Breast epithelium (tissue), 4 donors: ENCODE results near the gene L3MBTL2. TPM values are rescaled to one million over a fixed set of nuclear protein-coding genes. Genes with fewer than 3 reads are reported as not detected.
"Not testable (repeated sequence)": the region's sequence is repeated elsewhere in the genome, so short reads cannot be mapped to it uniquely, and the experiment has no call there.

Experiments used
- DNase-seq, 2 donors: peaks; one replicate each; pipeline ENCODE4 v3.0.0-alpha.2; 2019; ENCODE audit warnings: low spot score in 2 of 2
- H3K27ac ChIP-seq, 2 donors: fragments of 200-600 bp; sonication (generic) in 1 of 2; one replicate each; pipeline ENCODE4 v1.5.1; 2016 to 2019; ENCODE audit warnings: mild to moderate bottlenecking in 1 of 2
- H3K27me3 ChIP-seq, 2 donors: fragments of 200-600 bp; sonication (generic) in 1 of 2; one replicate each; pipeline versions ENCODE4 v1.5.1 to v1.6.0; 2017 to 2019; ENCODE audit warnings: control low read depth in 1 of 2, mild to moderate bottlenecking in 1 of 2
- H3K36me3 ChIP-seq: fragments of 200-600 bp; one replicate; pipeline ENCODE4 v1.5.1; 2019
- H3K4me1 ChIP-seq, 2 donors: fragments of 200-600 bp; sonication (generic); one replicate each; pipeline ENCODE4 v1.5.1; 2016 to 2019; ENCODE audit warnings: control low read depth in 1 of 2
- H3K4me3 ChIP-seq, 3 donors: fragments of 200-600 bp; sonication (generic); 1 replicate in 2 of 3; 2 replicates in 1 of 3; pipeline ENCODE4 v1.5.1; 2016 to 2019; ENCODE audit warnings: mild to moderate bottlenecking in 3 of 3, moderate library complexity in 2 of 3
- H3K9me3 ChIP-seq, 2 donors: fragments of 200-600 bp; sonication (generic) in 1 of 2; one replicate each; pipeline ENCODE4 v1.5.1; 2016 to 2019; ENCODE audit warnings: control low read depth in 1 of 2
- POLR2A ChIP-seq: fragments of 450-650 bp; IDR thresholded peaks from one replicate; pipeline ENCODE4 v1.6.1; 2016; ENCODE audit warnings: antibody characterized with exemption, mild to moderate bottlenecking, moderate library complexity
- POLR2AphosphoS5 ChIP-seq, 3 donors: sonication (generic); formaldehyde crosslinking; IDR thresholded peaks; one replicate each; pipeline ENCODE4 v1.6.1; 2017; ENCODE audit warnings: antibody characterized with exemption in 3 of 3
- intact Hi-C: fragments of 100-400 bp; cut with DNase I; formaldehyde crosslinking; loops from one replicate; pipeline ENCODE4 v1.15.1; 2023; ENCODE audit warnings: low total_unique reads
- total RNA-seq, 3 donors: library from RNA; depleted of rRNA; stranded (reverse); fragments of >200 nt; gene quantifications; one replicate each; pipeline ENCODE4 v1.1.0, GENCODE V29; 2016
- TF ChIP-seq, protein P1 (sequence below), 3 donors: fragments of 450-650 bp; IDR thresholded peaks; one replicate each; pipeline ENCODE4 v1.5.1; 2016 to 2017; ENCODE audit warnings: antibody characterized with exemption in 3 of 3, mild to moderate bottlenecking in 3 of 3, moderate library complexity in 3 of 3

L3MBTL2 gene
- total RNA-seq, 3 donors from 2014 or later: 13.1 to 22.5 (median 17.0) TPM

DNA sequence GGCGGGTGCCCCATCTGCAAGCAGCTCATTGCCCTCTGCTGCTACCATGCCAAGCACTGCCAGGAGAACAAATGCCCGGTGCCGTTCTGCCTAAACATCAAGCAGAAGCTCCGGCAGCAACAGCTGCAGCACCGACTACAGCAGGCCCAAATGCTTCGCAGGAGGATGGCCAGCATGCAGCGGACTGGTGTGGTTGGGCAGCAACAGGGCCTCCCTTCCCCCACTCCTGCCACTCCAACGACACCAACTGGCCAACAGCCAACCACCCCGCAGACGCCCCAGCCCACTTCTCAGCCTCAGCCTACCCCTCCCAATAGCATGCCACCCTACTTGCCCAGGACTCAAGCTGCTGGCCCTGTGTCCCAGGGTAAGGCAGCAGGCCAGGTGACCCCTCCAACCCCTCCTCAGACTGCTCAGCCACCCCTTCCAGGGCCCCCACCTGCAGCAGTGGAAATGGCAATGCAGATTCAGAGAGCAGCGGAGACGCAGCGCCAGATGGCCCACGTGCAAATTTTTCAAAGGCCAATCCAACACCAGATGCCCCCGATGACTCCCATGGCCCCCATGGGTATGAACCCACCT is 28.0 kb upstream of the L3MBTL2 start:
- TF ChIP-seq POLR2AphosphoS5 (IDR thresholded peaks at IDR 0.05) (no peak), POLR2A (no peak)
- TF ChIP-seq, protein P1, sequence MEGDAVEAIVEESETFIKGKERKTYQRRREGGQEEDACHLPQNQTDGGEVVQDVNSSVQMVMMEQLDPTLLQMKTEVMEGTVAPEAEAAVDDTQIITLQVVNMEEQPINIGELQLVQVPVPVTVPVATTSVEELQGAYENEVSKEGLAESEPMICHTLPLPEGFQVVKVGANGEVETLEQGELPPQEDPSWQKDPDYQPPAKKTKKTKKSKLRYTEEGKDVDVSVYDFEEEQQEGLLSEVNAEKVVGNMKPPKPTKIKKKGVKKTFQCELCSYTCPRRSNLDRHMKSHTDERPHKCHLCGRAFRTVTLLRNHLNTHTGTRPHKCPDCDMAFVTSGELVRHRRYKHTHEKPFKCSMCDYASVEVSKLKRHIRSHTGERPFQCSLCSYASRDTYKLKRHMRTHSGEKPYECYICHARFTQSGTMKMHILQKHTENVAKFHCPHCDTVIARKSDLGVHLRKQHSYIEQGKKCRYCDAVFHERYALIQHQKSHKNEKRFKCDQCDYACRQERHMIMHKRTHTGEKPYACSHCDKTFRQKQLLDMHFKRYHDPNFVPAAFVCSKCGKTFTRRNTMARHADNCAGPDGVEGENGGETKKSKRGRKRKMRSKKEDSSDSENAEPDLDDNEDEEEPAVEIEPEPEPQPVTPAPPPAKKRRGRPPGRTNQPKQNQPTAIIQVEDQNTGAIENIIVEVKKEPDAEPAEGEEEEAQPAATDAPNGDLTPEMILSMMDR (IDR thresholded peaks at IDR 0.05): no peak
- H3K4me1 ChIP-seq: no peaks in the 10 kb centered on the region
- no peaks in the 10 kb centered on the region for H3K27me3 ChIP-seq
- no peaks in the 10 kb centered on the region for H3K9me3 ChIP-seq
- no peak for DNase-seq
- intact Hi-C loops: no loop called here
- no peak overlapping the region for H3K4me3 ChIP-seq
- H3K27ac ChIP-seq: no peak overlapping the region
- H3K36me3 ChIP-seq: peaks cover 6% of the 10 kb centered on the region

DNA sequence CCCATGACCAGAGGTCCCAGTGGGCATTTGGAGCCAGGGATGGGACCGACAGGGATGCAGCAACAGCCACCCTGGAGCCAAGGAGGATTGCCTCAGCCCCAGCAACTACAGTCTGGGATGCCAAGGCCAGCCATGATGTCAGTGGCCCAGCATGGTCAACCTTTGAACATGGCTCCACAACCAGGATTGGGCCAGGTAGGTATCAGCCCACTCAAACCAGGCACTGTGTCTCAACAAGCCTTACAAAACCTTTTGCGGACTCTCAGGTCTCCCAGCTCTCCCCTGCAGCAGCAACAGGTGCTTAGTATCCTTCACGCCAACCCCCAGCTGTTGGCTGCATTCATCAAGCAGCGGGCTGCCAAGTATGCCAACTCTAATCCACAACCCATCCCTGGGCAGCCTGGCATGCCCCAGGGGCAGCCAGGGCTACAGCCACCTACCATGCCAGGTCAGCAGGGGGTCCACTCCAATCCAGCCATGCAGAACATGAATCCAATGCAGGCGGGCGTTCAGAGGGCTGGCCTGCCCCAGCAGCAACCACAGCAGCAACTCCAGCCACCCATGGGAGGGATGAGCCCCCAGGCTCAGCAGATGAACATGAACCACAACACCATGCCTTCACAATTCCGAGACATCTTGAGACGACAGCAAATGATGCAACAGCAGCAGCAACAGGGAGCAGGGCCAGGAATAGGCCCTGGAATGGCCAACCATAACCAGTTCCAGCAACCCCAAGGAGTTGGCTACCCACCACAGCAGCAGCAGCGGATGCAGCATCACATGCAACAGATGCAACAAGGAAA is 27.3 kb upstream of the L3MBTL2 start:
- no peak for DNase-seq
- Histone ChIP-seq H3K27me3 (no peaks in the 10 kb centered on the region), H3K4me3 (no peak overlapping the region), H3K36me3 (peaks cover 6% of the 10 kb centered on the region), H3K4me1 (no peaks in the 10 kb centered on the region), H3K27ac (no peak overlapping the region), H3K9me3 (no peaks in the 10 kb centered on the region)
- TF ChIP-seq, protein P1 (IDR thresholded peaks at IDR 0.05): no peak
- intact Hi-C loops: no loop called here

DNA sequence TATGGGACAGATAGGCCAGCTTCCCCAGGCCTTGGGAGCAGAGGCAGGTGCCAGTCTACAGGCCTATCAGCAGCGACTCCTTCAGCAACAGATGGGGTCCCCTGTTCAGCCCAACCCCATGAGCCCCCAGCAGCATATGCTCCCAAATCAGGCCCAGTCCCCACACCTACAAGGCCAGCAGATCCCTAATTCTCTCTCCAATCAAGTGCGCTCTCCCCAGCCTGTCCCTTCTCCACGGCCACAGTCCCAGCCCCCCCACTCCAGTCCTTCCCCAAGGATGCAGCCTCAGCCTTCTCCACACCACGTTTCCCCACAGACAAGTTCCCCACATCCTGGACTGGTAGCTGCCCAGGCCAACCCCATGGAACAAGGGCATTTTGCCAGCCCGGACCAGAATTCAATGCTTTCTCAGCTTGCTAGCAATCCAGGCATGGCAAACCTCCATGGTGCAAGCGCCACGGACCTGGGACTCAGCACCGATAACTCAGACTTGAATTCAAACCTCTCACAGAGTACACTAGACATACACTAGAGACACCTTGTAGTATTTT is 26.6 kb upstream of the L3MBTL2 start:
- no peak overlapping the region for H3K4me3 ChIP-seq
- H3K4me1 ChIP-seq: no peaks in the 10 kb centered on the region
- DNase-seq: no peak
- no peak overlapping the region for H3K27ac ChIP-seq
- no peaks in the 10 kb centered on the region for H3K9me3 ChIP-seq
- H3K36me3 ChIP-seq: peaks cover 6% of the 10 kb centered on the region
- intact Hi-C loops: no loop called here
- no peaks in the 10 kb centered on the region for H3K27me3 ChIP-seq
- TF ChIP-seq, protein P1 (IDR thresholded peaks at IDR 0.05): no peak
- TF ChIP-seq POLR2A (no peak), POLR2AphosphoS5 (IDR thresholded peaks at IDR 0.05) (no peak)

DNA sequence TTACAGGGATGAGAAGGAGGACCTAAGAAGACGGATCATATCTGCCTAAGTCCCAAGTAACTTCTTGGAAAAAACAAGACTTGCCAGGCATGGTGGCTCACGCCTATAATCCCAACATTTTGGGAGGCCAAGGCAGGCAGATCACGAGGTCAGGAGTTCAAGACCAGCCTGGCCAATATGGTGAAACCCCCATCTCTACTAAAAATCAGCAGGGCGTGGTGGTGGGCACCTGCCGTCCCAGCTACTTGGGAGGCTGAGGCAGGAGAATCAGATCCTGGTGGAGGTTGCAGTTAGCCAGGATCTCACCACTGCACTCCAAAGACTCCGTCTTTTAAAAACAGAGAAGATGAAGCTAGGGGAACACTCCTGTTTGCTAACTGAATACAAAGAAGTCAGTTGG is 24.8 kb upstream of the L3MBTL2 start:
- H3K4me3 ChIP-seq, intact Hi-C loops, H3K9me3 ChIP-seq, H3K27me3 ChIP-seq, H3K4me1 ChIP-seq, DNase-seq, H3K27ac ChIP-seq, H3K36me3 ChIP-seq: not testable (repeated sequence)

DNA sequence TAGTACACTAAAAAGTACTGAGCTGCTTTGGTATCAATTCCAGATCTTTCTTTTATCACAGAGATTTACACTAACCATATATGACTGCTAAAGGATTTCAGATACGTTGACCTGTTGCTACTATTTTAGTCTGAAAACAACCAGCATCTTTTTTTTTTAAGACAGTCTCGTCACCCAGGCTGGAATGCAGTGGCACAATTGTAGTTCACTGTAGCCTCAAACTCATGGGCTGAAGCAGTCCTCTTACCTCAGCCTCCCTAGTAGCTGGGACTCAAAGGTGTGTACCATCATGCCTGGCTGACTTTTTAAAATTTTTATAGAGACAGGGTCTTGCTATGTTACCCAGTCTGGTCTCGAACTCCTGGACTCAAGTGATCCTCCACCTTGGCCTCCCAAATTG is 24.2 kb upstream of the L3MBTL2 start:
- TF ChIP-seq, protein P1 (IDR thresholded peaks at IDR 0.05): no peak
- TF ChIP-seq POLR2A (no peak), POLR2AphosphoS5 (IDR thresholded peaks at IDR 0.05) (no peak)
- Histone ChIP-seq H3K4me1 (no peaks in the 10 kb centered on the region), H3K9me3 (no peaks in the 10 kb centered on the region), H3K36me3 (peaks cover 6% of the 10 kb centered on the region), H3K27ac (no peak overlapping the region), H3K4me3 (no peak overlapping the region), H3K27me3 (no peaks in the 10 kb centered on the region)
- intact Hi-C loops: no loop called here
- DNase-seq: no peak
